HepG2 (cell line): ENCODE data around the gene USE1. TPM values are rescaled to one million over a fixed set of nuclear protein-coding genes. Genes with fewer than 3 reads are reported as not detected.

Experiments used
- GLI4 ChIP-seq: sonication (generic); formaldehyde crosslinking; IDR thresholded peaks from 2 replicates; pipeline ENCODE4 v1.5.1; 2020; ENCODE audit warnings: missing genetic modification reagents, mild to moderate bottlenecking, moderate library complexity, borderline replicate concordance
- HDAC1 ChIP-seq: sonication (generic); formaldehyde crosslinking; IDR thresholded peaks from 2 replicates; pipeline ENCODE4 v1.5.1; 2020; ENCODE audit warnings: mild to moderate bottlenecking, missing genetic modification reagents
- NKX3-1 ChIP-seq: sonication (generic); formaldehyde crosslinking; IDR thresholded peaks from 2 replicates; pipeline ENCODE4 v1.5.0; 2020; ENCODE audit warnings: missing genetic modification reagents
- PHF21A ChIP-seq: sonication (generic); formaldehyde crosslinking; IDR thresholded peaks from 2 replicates; pipeline ENCODE4 v1.5.0; 2020; ENCODE audit warnings: mild to moderate bottlenecking, missing genetic modification reagents
- POLR2AphosphoS5 ChIP-seq: IDR thresholded peaks from 2 replicates; pipeline ENCODE4 v1.6.1; 2012; ENCODE audit warnings: low read depth, low read length
- SRY ChIP-seq: sonication (generic); formaldehyde crosslinking; IDR thresholded peaks from 2 replicates; pipeline ENCODE4 v1.8.0; 2022; ENCODE audit warnings: mild to moderate bottlenecking, missing genetic modification reagents
- ZNF34 ChIP-seq: sonication (generic); formaldehyde crosslinking; IDR thresholded peaks from 2 replicates; pipeline ENCODE4 v1.4.0; 2020; ENCODE audit warnings: mild to moderate bottlenecking, missing genetic modification reagents, borderline replicate concordance
- ZNF383 ChIP-seq: sonication (generic); formaldehyde crosslinking; IDR thresholded peaks from 2 replicates; pipeline ENCODE4 v1.4.0; 2020; ENCODE audit warnings: missing genetic modification reagents, mild to moderate bottlenecking, borderline replicate concordance
- ZNF451 ChIP-seq: sonication (generic); formaldehyde crosslinking; IDR thresholded peaks from 2 replicates; pipeline ENCODE4 v1.5.0; 2020; ENCODE audit warnings: mild to moderate bottlenecking, missing genetic modification reagents
- ZNF703 ChIP-seq: sonication (generic); formaldehyde crosslinking; IDR thresholded peaks from 2 replicates; pipeline ENCODE4 v1.5.1; 2020; ENCODE audit warnings: missing genetic modification reagents, mild to moderate bottlenecking, moderate library complexity, borderline replicate concordance
- ZNF775 ChIP-seq: sonication (generic); formaldehyde crosslinking; IDR thresholded peaks from 2 replicates; pipeline ENCODE4 v1.4.0; 2020; ENCODE audit warnings: missing genetic modification reagents, mild to moderate bottlenecking, moderate library complexity, borderline replicate concordance
- ZNF883 ChIP-seq: sonication (generic); formaldehyde crosslinking; IDR thresholded peaks from 2 replicates; pipeline ENCODE4 v1.5.1; 2020; ENCODE audit warnings: mild to moderate bottlenecking, missing genetic modification reagents; ENCODE audit errors: not compliant biosample characterization
- polyA plus RNA-seq, 8 experiments: library from polyadenylated mRNA; depleted of rRNA in 3 of 8; stranded (reverse) in 7 of 8; unstranded in 1 of 8; fragments of >200 nt; fragmentation: Illumina TruSeq in 4 of 8; extraction: Trizol in 4 of 8; gene quantifications; 2 replicates each; pipeline versions ENCODE4 v1.2.1 to v1.2.3, GENCODE V29; 2011 to 2016; ENCODE audit warnings: low read depth in 4 of 8, missing spikeins in 1 of 8, mixed read lengths in 1 of 8; ENCODE audit not compliant: insufficient read depth in 1 of 8
- total RNA-seq, 5 experiments: library from RNA; depleted of rRNA; stranded (reverse); fragments of >200 nt; fragmentation: Illumina TruSeq; extraction: Trizol; gene quantifications; 2 replicates each; pipeline ENCODE4 v1.2.3, GENCODE V29; 2016; ENCODE audit warnings: low read depth in 1 of 5
- TF ChIP-seq, protein P1 (sequence below): sonication (generic); formaldehyde crosslinking; IDR thresholded peaks from 2 replicates; pipeline ENCODE4 v1.4.0; 2020; ENCODE audit warnings: missing genetic modification reagents
- TF ChIP-seq, protein P2 (sequence below): sonication (generic); formaldehyde crosslinking; IDR thresholded peaks from 2 replicates; pipeline ENCODE4 v1.5.0; 2020; ENCODE audit warnings: missing genetic modification reagents
- TF ChIP-seq, protein P3 (sequence below): sonication (generic); formaldehyde crosslinking; IDR thresholded peaks from 2 replicates; pipeline ENCODE4 v1.5.0; 2020; ENCODE audit warnings: mild to moderate bottlenecking, missing genetic modification reagents
- TF ChIP-seq, protein P4 (sequence below): sonication (generic); formaldehyde crosslinking; IDR thresholded peaks from 2 replicates; pipeline ENCODE4 v1.5.0; 2020; ENCODE audit warnings: missing genetic modification reagents
- TF ChIP-seq, protein P5 (sequence below): sonication (generic); formaldehyde crosslinking; IDR thresholded peaks from 2 replicates; pipeline ENCODE4 v1.4.0; 2020; ENCODE audit warnings: missing genetic modification reagents

Gene USE1
- total and polyA plus RNA-seq, 2 of the 13 experiments (the other 11 are each of a cell fraction or from before 2014, with no cell fraction given): 9.9 to 17.6 TPM

- TF ChIP-seq, protein P1, sequence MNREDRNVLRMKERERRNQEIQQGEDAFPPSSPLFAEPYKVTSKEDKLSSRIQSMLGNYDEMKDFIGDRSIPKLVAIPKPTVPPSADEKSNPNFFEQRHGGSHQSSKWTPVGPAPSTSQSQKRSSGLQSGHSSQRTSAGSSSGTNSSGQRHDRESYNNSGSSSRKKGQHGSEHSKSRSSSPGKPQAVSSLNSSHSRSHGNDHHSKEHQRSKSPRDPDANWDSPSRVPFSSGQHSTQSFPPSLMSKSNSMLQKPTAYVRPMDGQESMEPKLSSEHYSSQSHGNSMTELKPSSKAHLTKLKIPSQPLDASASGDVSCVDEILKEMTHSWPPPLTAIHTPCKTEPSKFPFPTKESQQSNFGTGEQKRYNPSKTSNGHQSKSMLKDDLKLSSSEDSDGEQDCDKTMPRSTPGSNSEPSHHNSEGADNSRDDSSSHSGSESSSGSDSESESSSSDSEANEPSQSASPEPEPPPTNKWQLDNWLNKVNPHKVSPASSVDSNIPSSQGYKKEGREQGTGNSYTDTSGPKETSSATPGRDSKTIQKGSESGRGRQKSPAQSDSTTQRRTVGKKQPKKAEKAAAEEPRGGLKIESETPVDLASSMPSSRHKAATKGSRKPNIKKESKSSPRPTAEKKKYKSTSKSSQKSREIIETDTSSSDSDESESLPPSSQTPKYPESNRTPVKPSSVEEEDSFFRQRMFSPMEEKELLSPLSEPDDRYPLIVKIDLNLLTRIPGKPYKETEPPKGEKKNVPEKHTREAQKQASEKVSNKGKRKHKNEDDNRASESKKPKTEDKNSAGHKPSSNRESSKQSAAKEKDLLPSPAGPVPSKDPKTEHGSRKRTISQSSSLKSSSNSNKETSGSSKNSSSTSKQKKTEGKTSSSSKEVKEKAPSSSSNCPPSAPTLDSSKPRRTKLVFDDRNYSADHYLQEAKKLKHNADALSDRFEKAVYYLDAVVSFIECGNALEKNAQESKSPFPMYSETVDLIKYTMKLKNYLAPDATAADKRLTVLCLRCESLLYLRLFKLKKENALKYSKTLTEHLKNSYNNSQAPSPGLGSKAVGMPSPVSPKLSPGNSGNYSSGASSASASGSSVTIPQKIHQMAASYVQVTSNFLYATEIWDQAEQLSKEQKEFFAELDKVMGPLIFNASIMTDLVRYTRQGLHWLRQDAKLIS (CRISPR knock-in tag): no peak
- TF ChIP-seq ZNF451 (CRISPR knock-in tag) (no peak), ZNF703 (CRISPR knock-in tag) (no peak), ZNF775 (CRISPR knock-in tag) (no peak), POLR2AphosphoS5 (no peak), SRY (CRISPR knock-in tag) (peak; percentile 50; the same call in 1 of the 2 replicates), GLI4 (CRISPR knock-in tag) (no peak), ZNF34 (no peak), ZNF383 (no peak), PHF21A (CRISPR knock-in tag) (no peak), NKX3-1 (no peak), ZNF883 (CRISPR knock-in tag) (no peak), HDAC1 (CRISPR knock-in tag) (peak; percentile 38)
- TF ChIP-seq, protein P2, sequence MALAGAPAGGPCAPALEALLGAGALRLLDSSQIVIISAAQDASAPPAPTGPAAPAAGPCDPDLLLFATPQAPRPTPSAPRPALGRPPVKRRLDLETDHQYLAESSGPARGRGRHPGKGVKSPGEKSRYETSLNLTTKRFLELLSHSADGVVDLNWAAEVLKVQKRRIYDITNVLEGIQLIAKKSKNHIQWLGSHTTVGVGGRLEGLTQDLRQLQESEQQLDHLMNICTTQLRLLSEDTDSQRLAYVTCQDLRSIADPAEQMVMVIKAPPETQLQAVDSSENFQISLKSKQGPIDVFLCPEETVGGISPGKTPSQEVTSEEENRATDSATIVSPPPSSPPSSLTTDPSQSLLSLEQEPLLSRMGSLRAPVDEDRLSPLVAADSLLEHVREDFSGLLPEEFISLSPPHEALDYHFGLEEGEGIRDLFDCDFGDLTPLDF (CRISPR knock-in tag): no peak
- TF ChIP-seq, protein P3, sequence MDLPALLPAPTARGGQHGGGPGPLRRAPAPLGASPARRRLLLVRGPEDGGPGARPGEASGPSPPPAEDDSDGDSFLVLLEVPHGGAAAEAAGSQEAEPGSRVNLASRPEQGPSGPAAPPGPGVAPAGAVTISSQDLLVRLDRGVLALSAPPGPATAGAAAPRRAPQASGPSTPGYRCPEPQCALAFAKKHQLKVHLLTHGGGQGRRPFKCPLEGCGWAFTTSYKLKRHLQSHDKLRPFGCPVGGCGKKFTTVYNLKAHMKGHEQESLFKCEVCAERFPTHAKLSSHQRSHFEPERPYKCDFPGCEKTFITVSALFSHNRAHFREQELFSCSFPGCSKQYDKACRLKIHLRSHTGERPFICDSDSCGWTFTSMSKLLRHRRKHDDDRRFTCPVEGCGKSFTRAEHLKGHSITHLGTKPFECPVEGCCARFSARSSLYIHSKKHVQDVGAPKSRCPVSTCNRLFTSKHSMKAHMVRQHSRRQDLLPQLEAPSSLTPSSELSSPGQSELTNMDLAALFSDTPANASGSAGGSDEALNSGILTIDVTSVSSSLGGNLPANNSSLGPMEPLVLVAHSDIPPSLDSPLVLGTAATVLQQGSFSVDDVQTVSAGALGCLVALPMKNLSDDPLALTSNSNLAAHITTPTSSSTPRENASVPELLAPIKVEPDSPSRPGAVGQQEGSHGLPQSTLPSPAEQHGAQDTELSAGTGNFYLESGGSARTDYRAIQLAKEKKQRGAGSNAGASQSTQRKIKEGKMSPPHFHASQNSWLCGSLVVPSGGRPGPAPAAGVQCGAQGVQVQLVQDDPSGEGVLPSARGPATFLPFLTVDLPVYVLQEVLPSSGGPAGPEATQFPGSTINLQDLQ: no peak; the same call in none of the 2 replicates
- TF ChIP-seq, protein P4, sequence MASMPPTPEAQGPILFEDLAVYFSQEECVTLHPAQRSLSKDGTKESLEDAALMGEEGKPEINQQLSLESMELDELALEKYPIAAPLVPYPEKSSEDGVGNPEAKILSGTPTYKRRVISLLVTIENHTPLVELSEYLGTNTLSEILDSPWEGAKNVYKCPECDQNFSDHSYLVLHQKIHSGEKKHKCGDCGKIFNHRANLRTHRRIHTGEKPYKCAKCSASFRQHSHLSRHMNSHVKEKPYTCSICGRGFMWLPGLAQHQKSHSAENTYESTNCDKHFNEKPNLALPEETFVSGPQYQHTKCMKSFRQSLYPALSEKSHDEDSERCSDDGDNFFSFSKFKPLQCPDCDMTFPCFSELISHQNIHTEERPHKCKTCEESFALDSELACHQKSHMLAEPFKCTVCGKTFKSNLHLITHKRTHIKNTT (CRISPR knock-in tag): no peak
- TF ChIP-seq, protein P5, sequence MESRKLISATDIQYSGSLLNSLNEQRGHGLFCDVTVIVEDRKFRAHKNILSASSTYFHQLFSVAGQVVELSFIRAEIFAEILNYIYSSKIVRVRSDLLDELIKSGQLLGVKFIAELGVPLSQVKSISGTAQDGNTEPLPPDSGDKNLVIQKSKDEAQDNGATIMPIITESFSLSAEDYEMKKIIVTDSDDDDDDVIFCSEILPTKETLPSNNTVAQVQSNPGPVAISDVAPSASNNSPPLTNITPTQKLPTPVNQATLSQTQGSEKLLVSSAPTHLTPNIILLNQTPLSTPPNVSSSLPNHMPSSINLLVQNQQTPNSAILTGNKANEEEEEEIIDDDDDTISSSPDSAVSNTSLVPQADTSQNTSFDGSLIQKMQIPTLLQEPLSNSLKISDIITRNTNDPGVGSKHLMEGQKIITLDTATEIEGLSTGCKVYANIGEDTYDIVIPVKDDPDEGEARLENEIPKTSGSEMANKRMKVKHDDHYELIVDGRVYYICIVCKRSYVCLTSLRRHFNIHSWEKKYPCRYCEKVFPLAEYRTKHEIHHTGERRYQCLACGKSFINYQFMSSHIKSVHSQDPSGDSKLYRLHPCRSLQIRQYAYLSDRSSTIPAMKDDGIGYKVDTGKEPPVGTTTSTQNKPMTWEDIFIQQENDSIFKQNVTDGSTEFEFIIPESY: no peak
Measured at GRCh38 chr19:17244618-17245534, 29.7 kb downstream of the USE1 start (continued).
